Tibial nerve (tissue), 3 donors: ENCODE results near the gene SLC12A7.

Experiments
- CTCF ChIP-seq, 5 experiments: fragments of 200-600 bp in 3 of 5; fragments of 450-650 bp in 2 of 5; sonication (generic) in 3 of 5; IDR thresholded peaks; one replicate each; pipeline ENCODE4 v1.5.1; 2016 to 2019; ENCODE audit warnings: antibody characterized with exemption in 5 of 5, mild to moderate bottlenecking in 3 of 5, moderate library complexity in 2 of 5
- POLR2A ChIP-seq, 2 donors: fragments of 450-650 bp; IDR thresholded peaks; one replicate each; pipeline ENCODE4 v1.6.1; 2017; ENCODE audit warnings: antibody characterized with exemption in 2 of 2, mild to moderate bottlenecking in 2 of 2, moderate library complexity in 2 of 2

- TF ChIP-seq POLR2A (IDR thresholded peaks at IDR 0.05) (no peak), CTCF (IDR thresholded peaks at IDR 0.05) (no peak)
Observed at GRCh38 chr5:1039706-1040260, 72.1 kb downstream of the SLC12A7 start.
